Measurements from ENCODE around the gene ERICH4.
"Not testable (repeated sequence)": the region's sequence is repeated elsewhere in the genome, so short reads cannot be mapped to it uniquely, and the experiment has no call there.

ERICH4 gene

DNA sequence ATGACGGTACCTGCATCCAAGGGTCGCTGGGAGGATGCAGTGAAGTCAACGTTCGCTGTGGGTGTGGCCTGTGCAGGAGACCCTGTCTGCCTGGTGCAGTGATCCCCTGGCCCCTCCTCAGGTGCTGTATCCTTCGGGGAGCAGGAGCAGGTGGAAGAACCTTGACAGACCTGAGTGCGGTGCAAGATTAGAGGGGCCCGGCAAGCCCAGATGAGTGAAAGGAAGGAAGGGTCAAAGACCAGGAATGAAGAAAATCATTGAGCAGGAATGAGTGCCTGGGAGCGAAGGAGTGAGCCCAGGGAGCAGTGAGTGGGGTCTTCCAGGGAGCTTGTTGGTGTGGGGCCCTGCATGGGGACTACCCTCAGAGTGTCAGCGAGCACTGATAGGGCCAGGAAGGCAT is 28.5 kb upstream of the ERICH4 start:
- DNase-seq (ENCODE audit: low spot score): no peak

DNA sequence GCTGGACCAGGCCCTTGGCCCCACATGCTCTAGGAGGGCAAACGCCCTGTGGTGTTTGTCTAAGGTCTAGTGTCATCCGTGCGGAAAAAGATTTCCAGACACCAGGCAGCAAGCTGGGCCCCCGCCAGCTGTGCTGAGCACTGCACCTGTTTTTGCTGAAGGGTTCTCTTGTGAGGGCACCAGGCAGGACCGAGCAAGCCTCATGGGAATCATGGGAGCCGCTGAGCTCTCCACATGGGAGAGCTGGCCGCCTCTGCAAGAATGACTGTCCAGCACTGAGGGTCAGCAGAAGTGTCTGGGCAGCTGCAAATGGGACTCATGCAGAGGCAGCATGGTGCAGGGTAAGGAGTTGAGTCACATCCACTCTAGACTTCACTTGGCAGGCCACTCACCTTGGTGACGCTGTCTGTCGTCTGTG is 27.8 kb upstream of the ERICH4 start:
- no peak for DNase-seq (ENCODE audit: low spot score)

DNA sequence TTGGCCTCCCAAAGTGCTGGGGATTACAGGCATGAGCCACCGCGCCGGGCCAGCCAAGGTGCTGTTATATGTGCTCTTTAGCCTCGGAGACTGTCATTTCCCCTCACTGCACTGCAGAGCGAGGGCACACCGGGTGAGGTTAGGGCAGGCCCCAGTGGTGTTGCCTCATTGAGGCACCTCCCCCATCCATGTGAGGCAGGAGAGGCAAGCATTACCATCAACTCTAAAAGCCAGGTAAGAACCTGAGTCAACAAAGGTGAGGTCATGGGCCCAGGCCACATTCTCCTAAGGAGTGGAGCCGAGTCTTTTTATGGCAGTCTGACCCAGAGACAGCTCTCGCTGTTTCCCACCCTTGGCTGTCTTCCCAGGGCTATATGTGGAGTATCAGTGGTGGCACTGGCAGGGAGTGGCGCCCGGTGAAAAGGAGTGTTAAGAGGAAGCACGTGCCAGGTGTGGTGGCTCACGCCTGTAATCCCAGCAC is 26.7 kb upstream of the ERICH4 start:
- no peak for DNase-seq (ENCODE audit: low spot score)

DNA sequence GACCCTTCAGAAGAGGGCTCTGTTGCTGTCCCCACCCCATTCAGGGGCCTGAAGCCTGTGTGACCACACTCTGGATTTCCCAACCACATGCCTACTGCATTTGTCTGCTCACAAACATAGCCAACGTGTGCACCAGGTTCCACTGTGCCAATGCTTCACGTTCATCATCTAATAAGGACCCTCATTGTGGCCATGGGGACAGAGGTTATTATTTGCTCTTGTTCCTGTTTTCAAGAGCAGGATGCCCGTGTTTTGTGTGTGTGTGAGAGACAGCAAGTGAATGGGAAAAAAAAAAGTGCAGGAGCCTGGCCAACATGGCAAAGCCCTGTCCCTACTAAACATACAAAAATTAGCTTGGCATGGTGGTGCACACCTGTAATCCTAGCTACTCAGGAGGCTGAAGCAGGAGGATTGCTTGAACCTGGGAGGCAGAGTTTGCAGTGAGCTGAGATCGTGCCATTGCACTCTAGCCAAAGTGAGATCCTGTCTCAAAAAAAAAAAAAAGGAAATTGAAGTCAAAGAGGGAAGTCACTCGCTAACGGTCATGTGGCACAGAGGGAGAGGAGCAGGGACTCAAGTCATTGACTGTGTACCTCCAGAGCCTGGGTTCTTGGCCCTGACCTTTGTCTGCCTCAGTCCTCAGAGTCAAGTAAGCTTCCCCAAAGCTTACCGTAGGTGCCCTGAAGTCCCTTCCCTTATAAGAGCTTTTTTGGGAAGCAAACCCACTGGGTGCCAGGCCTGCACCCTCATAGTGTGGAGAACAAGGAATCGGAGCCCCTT is 22.7 kb upstream of the ERICH4 start:
- DNase-seq (ENCODE audit: low spot score): no peak

DNA sequence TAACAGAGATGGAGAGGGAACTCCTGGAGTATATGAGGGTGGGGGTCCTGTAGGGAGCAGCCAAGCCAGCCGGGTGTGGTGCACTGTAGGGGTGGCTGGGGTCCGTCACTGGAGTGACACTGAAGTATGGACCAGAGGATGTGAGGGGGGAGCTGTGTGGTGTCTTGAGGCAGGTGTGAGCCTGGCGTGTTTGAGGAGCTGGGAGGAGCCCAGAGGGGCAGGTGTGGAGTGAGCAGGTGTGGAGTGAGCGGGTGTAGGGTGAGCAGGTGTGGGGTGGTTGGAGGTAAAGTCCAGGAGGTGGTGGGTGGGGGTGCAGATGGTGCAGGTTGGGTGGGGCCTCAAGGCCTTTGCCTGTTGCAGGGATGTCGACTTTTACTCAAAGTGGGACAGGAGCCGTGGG is 21.6 kb upstream of the ERICH4 start:
- DNase-seq (ENCODE audit: low spot score): no peak

DNA sequence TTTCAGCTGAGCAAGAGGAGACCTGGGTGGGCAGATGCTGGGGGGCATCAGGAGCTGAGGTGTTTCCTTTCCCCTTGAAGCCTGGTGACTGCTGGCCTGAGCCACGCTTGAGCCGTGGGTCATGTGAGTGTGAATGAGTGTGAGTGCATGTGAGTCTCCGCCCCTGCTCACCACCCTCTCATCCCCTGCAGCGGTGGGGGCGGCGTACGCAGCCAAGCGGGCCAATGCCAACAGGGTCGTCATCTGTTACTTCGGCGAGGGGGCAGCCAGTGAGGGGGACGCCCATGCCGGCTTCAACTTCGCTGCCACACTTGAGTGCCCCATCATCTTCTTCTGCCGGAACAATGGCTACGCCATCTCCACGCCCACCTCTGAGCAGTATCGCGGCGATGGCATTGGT is 21.0 kb upstream of the ERICH4 start:
- no peak for DNase-seq (ENCODE audit: low spot score)

DNA sequence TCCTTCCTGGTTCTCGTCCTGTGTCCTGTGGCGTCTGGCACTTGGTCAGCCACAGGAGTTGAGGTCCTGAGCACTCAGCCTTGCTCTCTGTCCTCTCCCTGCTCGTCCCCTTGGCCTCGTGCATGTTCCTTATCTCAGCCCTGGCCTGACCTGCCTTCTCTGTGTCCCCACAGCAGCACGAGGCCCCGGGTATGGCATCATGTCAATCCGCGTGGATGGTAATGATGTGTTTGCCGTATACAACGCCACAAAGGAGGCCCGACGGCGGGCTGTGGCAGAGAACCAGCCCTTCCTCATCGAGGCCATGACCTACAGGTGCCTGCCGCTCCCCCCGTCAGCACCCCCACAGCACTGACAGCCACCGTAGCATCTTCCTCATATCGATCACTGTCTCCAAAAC is 20.5 kb upstream of the ERICH4 start:
- no peak for DNase-seq (ENCODE audit: low spot score)

DNA sequence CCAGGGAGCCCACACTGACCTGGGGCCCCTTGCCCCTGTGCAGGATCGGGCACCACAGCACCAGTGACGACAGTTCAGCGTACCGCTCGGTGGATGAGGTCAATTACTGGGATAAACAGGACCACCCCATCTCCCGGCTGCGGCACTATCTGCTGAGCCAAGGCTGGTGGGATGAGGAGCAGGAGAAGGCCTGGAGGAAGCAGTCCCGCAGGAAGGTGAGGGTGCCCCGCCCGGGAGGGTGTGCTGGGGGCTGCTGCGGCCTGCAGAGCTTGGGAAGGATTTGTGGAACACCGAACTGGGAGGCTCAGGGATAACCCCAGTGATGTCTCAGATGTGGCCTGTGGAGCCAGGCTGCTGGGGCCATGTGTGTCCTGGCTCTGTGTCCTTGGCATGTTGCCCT is 20.0 kb upstream of the ERICH4 start:
- DNase-seq (ENCODE audit: low spot score): no peak

DNA sequence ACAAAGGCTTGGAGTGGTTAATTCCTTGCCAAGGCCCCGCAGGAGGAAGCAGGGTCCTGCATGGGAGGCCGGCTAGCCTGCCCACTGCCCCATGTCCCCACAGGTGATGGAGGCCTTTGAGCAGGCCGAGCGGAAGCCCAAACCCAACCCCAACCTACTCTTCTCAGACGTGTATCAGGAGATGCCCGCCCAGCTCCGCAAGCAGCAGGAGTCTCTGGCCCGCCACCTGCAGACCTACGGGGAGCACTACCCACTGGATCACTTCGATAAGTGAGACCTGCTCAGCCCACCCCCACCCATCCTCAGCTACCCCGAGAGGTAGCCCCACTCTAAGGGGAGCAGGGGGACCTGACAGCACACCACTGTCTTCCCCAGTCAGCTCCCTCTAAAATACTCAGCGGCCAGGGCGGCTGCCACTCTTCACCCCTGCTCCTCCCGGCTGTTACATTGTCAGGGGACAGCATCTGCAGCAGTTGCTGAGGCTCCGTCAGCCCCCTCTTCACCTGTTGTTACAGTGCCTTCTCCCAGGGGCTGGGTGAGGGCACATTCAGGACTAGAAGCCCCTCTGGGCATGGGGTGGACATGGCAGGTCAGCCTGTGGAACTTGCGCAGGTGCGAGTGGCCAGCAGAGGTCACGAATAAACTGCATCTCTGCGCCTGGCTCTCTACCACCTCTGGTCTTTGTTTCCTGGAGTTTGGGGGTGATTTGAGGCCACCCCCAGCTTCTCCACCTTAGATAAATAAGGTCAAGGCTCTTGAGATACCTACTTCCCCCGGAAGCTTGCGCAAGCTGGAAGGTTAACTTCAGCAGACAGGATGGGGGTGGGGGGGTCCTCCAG is 18.4 kb upstream of the ERICH4 start:
- no peak for DNase-seq (ENCODE audit: low spot score)

DNA sequence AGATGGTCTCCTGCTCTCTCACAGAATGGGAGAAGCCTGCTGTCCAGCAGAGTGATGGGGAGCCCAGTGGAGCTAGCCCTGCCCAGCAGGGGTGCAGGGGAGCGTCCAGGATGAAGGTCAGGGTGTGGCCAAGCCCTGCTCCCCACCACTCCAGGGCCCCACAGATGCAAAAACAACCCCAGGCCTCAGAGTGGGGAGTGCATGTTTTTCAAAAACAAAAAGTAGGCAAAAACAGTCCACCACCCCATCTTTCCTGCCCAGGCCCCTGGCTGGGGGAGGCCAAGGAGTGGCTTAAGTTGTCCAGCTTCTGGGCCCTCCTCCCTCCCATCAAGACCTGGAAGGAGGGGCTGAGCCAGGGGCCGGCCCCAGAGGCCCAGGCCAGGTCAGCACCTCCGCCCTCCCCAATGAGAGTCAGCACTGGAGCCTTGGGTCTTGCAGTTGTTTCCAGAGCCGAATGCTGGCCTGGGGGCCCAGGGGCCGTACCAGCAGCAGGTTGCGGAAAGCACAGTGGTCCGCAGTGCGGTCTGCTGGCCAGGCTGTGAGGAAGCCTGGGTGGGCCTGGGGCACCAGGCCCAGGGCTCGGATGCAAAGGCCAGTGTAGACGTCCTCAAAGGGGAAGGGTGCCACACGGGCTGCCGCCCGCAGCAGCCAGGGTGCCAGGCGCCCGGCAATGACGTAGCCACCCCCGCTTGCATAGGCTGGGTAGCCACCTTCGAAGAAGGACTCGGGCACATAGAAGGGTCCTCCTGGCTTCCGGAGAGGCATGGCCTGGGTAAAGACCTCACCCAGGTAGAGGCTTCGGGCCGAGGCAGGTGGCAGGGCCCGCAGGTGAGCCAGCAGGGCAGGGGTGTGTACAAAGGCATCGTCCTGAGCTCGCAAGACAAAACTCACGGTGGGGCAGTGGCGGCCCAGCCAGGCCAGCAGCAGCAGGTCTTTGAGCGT is 17.5 kb upstream of the ERICH4 start:
- no peak for DNase-seq (ENCODE audit: low spot score)

DNA sequence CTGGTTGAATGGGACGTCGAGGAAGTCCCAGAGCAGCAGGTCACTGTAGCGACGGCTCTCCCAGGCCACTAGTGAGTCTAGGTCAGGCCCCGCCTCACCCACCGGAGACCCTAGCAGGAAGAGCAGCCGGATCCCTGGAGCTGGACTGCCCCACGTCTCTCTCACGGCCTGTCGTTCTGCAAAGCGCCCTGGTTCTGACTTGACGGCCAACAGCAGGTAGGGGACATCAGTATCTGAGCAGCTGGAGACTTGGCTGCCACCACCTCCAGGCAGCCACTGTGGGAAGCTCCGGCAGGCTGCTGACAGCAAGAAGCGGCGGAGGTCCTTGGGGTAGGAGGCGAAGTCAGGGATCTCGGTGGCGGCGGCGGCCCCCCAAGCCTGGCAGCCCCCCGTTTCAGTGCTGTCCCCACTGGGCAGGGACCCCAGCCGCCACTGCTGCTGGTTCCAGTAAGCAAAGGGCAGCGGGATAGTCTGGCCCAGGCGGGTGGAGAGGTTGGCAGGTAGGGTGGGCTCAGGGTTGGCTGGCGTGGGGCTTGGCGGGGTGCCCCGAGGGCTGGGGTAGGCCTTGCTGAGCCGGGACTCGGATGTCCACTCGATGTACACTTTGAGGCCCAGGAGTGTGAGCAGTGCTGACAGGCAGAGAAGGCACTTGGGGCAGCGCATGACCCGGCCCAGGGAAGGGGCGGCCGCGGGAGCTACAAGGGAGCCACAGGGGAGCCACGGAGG is 16.7 kb upstream of the ERICH4 start:
- DNase-seq (ENCODE audit: low spot score): no peak

DNA sequence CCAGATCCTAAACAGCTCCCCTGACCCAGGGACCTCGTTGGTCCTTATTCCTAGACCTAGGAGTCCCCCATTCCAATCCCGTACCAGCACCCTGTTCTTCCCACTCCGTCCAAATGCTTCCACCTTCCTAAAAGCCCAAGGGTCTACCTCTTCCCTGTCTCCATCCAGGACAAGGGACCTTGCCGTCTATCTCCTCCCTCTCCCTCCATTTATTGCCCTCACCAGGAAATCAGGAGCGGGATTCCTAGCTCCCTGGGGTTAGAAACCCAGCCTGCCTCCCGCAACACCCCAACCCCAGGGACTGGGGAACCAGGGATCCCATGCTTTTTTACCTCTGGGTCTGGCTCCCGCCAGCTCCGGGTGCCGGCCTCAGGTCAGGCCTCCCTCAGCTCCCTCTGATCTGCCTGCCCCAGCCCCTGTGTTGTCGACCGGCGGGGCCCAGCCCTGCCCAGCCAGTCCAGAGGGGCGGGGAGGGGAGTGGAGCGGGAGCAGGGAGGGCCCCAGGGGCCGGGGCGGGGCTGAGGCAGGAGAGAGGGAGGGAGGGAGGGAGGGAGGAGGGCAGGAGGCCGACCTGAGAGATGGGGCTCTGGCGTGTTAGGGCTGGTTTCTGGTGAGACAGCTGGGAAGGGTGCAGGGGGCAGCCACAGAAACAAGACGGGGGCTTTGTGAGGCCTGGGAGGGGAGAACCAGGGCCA is 15.9 kb upstream of the ERICH4 start, which contains the start of gene B3GNT8:
TSS of gene B3GNT8 (minus strand) at position 423 of the 695 bp plus-strand sequence. CDS start 596 bp downstream, outside the sequence.
- peak; percentile 97 for DNase-seq (ENCODE audit: low spot score)

DNA sequence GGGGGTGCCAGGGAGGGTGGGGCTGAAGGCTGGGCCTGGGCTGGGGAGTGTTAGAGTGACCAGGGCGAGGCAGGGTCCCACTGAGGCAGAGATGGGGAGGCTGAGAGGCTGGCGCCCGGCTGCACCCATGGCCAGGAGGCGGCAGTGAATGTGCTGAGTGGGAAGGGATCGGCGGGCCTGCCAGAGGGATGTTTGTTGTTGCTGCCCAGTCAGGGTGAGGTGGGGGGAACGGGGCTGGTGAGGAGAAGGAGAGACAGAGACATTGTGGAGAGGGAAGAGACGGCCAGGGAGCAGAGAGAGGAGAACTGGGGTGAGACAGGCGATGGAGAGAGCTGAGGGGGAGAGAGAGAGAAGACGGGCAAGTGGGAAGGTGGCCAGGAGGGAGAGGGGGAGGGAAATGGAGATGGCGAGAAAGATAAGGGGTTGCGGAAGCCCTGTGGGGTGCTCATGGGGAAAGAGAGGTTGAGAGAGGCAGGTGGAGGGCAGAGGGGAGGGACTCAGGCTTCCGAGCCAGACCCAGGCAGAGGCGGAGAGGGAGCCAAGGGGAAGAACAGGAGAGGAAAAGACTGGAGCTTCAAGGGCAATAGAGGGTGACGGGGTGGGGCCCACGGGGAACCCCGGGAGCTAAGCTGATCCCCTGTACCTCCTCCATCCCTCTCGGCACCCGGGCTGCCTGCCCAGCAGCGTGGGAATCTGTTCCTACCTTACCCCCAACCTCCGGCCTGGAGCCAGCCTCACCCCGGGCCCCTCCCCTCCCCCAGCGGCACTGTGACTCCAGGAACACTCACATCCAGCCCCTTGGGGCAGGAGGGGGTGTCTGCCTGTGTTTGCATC is 15.1 kb upstream of the ERICH4 start:
- peak; percentile 65 for DNase-seq (ENCODE audit: low spot score)

DNA sequence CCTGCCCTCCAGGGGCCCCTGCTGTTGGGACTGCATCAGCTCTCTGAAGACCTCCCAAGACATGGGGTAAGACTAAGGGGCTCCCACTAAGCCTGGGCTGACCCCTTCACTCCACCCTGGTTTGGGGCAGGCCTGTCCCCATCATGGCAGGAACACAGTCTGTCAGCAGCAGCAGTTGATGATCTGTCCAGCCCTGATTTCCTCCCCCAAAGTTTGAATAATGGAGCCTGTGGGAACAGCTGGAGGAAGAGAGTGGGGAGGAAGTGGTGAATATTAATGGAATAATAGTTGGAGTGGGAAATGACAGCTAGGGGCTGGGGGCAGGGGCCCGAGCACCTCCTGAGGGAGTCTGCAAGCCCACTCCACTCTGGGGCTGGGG is 14.5 kb upstream of the ERICH4 start:
- no peak for DNase-seq (ENCODE audit: low spot score)

DNA sequence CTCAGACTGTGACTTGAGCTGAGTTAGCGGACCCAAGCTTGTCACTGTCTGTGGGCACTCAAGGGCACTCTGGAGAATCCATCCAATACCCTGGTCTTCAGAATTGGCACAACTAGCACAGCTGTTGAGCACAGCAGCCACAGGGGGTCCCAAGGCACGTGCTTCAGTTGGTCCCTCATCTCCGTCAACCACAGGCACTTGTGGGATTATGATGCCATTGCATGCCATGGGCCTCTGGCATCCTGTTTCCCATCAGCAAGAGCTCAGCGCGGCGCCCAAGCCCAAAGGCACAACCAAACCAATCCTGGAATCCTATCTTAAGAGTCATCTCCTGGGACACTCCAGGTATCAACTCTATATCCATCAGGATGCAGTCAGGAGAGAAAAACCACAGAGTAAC is 12.0 kb upstream of the ERICH4 start:
- no peak for DNase-seq (ENCODE audit: low spot score)

DNA sequence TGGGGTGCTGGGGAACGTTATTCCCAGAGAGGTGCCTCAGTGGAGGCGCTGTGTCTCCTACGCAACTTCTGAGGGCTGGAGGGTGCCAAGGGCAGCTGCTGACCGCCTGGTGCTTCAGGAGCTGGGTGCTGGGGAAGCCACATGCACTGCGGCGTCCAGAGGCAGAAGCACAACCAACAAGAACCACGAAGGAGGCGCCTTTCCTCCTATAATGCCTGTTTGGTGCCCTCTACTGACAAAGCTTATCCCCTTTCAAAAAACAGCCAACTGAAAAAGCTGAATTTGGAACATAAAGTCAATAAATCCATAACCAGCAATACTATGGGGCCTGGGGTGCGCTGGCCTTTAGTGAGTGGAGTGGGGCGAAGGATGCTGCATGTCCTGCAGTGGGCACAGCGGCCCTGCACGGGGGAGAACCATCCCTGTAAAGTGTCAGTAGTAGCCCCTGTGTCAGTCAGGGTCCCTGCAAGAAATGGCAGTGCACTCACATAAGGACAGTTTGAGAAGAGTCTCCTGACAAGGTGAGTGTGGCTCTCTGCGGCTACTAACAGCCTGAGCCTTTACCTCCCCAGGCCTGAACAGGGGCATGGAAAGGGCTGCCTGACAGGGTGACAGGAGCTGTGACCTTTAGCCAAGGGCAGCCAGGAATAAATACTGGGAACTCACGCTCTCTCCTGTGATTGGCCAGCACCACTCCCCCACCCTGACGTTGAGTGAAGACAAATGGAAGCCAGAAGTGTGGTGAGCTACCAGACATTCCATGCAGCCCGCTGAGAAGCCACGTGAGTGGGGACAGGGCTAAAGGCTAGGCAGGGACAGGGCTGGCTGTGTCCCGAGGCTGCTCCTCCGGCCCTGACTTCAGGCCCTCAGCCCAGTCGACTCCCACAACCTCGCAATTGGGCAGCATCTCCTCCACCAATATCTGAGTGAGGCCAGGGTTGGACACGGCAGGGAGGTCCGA is 11.2 kb upstream of the ERICH4 start:
- peak; percentile 50 for DNase-seq (ENCODE audit: low spot score)

DNA sequence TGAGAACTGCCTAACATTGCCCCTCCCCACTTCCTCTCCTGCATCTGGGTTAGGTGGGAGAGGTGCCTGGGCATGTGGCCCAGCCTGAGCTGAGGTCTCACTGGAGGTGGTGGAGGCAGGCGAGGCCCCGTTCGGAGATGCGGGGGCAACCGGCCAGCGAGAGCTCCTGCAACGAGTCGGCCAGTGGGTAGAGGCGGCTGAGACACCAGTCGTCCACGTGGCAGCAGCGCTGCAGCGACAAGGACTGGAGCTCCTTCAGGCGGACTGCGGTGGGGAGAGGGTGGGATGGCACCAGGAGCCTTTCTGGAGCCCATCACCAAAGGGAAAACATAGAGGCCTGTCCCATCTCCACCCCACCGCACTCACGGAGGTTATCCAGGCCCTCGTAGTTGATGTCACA is 9.8 kb upstream of the ERICH4 start:
- no peak for DNase-seq (ENCODE audit: low spot score)

DNA sequence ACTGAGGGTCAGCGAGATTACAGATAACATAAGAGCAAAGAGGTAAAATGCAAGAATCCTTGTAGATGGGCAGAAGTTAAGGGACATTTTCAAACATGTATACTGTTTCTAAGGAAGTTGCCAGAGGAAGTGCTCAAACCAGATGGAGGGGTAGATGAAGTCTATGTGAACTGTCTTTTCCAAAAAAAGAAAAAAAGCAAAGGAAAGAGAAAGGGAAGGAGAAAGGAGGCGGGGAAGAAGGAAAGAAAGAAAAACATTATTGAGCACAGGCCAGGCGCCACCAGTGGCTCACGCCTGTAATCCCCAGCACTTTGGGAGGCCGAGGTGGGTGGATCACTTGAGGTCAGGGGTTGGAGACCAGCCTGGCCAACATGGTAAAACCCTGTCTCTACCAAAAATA is 8.5 kb upstream of the ERICH4 start:
- DNase-seq (ENCODE audit: low spot score): no peak

DNA sequence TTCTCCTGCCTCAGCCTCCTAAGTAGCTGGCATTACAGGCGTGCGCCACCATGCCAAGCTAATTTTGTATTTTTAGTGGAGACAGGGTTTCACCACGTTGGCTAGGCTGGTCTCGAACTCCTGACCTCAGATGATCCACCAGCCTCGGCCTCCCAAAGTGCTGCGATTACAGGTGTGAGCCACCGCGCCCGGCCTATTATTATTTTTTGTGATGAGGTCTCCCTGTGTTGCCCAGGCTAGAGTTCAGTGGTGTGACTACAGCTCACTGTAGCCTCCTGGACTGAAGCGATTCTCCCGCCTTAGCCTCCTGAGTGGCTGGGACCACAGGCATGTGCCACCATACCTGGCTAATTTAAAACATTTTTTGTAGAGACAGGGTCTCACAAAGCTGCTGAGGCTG is 7.6 kb upstream of the ERICH4 start:
- DNase-seq (ENCODE audit: low spot score): not testable (repeated sequence)
